OCI-LY7 (cell line): ENCODE measurements around the gene TBC1D8. TPM values are rescaled to one million over a fixed set of nuclear protein-coding genes. Genes with fewer than 3 reads are reported as not detected.

ENCODE experiments used
- BruUV-seq: library from RNA; stranded (reverse); fragments of 400-500 nt; replicated peaks from 2 replicates; lab custom pipeline; 2021; lab: Mats Ljungman, UMichigan
- CTCF ChIA-PET: fragments of 300-600 bp; sonication (Branson Sonifier 250); formaldehyde crosslinking; loops from one replicate; lab custom pipeline; 2022; ENCODE audit warnings: antibody characterized with exemption; ENCODE audit not compliant: unreplicated experiment; lab: Charles Lee
- POLR2A ChIA-PET: fragments of 300-600 bp; sonication (Branson Sonifier 250); formaldehyde crosslinking; loops from one replicate; lab custom pipeline; 2022; ENCODE audit warnings: antibody characterized with exemption; lab: Charles Lee
- DNase-seq: peaks from one replicate; pipeline ENCODE4 v3.0.0-alpha.2; 2015; ENCODE audit warnings: low spot score
- H2AFZ ChIP-seq: fragments of 200-600 bp; sonication (generic), shearing (Covaris generic); 2 replicates; pipeline ENCODE4 v1.6.1; 2014; ENCODE audit warnings: mild to moderate bottlenecking, antibody characterized with exemption, low read length, moderate library complexity
- H3K27ac ChIP-seq: fragments of 200-600 bp; sonication (generic); 2 replicates; pipeline ENCODE4 v1.5.1; 2014; ENCODE audit warnings: mixed run types, low read depth, mild to moderate bottlenecking, moderate library complexity, low read length, inconsistent platforms; ENCODE audit not compliant: poor library complexity, severe bottlenecking
- H3K36me3 ChIP-seq: fragments of 200-600 bp; sonication (generic); 2 replicates; pipeline ENCODE4 v1.6.1; 2014; ENCODE audit warnings: mild to moderate bottlenecking, antibody characterized with exemption, low read length, moderate library complexity, mixed read lengths; ENCODE audit not compliant: insufficient read depth
- H3K4me1 ChIP-seq: fragments of 200-600 bp; sonication (generic); 2 replicates; pipeline ENCODE4 v1.5.1; 2014; ENCODE audit warnings: mild to moderate bottlenecking, low read length; ENCODE audit not compliant: insufficient read depth, poor library complexity, severe bottlenecking
- H3K4me2 ChIP-seq: fragments of 200-600 bp; sonication (generic); 2 replicates; pipeline ENCODE4 v1.6.1; 2014; ENCODE audit warnings: mild to moderate bottlenecking, low read length
- H3K4me3 ChIP-seq: fragments of 200-600 bp; sonication (generic); 2 replicates; pipeline ENCODE4 v1.5.1; 2014; ENCODE audit warnings: mild to moderate bottlenecking, low read depth, low read length; ENCODE audit not compliant: poor library complexity, severe bottlenecking
- H3K79me2 ChIP-seq: fragments of 200-600 bp; sonication (generic); 2 replicates; pipeline ENCODE4 v1.6.1; 2016; ENCODE audit warnings: low read depth, mild to moderate bottlenecking, low read length, moderate library complexity, mixed read lengths; ENCODE audit not compliant: insufficient read depth
- H3K9me2 ChIP-seq: fragments of 200-600 bp; sonication (generic); 2 replicates; pipeline ENCODE4 v1.6.1; 2016; ENCODE audit warnings: mild to moderate bottlenecking, low read length, mixed read lengths; ENCODE audit not compliant: insufficient read depth
- H3K9me3 ChIP-seq: fragments of 200-600 bp; sonication (generic); 2 replicates; pipeline ENCODE4 v1.6.1; 2014; ENCODE audit warnings: mild to moderate bottlenecking, mixed run types, low read length, mixed read lengths
- H4K20me1 ChIP-seq: fragments of 200-600 bp; sonication (generic); 2 replicates; pipeline ENCODE4 v1.6.1; 2014; ENCODE audit warnings: mild to moderate bottlenecking, antibody characterized with exemption, low read length, moderate library complexity, mixed read lengths; ENCODE audit not compliant: insufficient read depth
- EZH2phosphoT487 ChIP-seq: fragments of 200-600 bp; sonication (generic); IDR thresholded peaks from 2 replicates; pipeline ENCODE4 v1.6.1; 2018; ENCODE audit warnings: low read depth, borderline replicate concordance, mild to moderate bottlenecking, mixed run types, antibody characterized with exemption, low read length, moderate library complexity, mixed read lengths
- intact Hi-C: fragments of 100-400 bp; cut with micrococcal nuclease; formaldehyde crosslinking; loops from one replicate; pipeline ENCODE4 v1.10.0; 2022; ENCODE audit not compliant: unreplicated experiment
- total RNA-seq, 2 experiments: library from RNA; depleted of rRNA in 1 of 2; stranded (reverse); fragments of >200 nt in 1 of 2; shearing (Covaris generic) in 1 of 2; gene quantifications; 2 replicates each; pipeline ENCODE4 v1.2.3, GENCODE V29; 2014 to 2022
- TF ChIP-seq, protein P1 (sequence below): fragments of 200-600 bp; sonication (generic); conservative IDR thresholded peaks from 2 replicates; pipeline ENCODE4 v1.5.1; 2014; ENCODE audit warnings: mild to moderate bottlenecking, antibody characterized with exemption, low read length, moderate library complexity, mixed read lengths

The TBC1D8 gene
- total RNA-seq, 2 experiments from 2014 or later = 0.22 to 0.49 TPM

DNA sequence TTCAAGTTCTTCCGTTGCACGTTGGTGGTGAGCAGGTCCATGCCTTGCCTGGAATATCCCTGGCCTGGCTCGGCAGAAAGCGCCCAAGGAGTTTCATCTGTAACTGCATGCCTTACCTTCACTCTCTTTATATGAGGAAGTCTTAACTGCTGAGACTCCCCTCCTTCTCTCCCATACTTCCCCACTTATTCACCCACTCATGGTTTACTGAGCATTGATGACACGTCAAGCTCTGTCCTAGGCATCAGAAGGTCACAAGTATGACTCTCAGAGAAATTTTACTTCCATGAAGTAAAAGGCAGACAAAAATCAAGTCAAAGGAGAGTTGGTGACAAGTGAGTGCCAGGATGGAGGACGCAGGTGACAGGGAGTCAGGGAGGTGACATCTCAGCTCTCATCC is 68.2 kb downstream of the TBC1D8 start:
- Histone ChIP-seq H3K36me3 (no peaks in the 10 kb centered on the region), H3K4me1 (no peaks in the 10 kb centered on the region), H3K4me3 (no peak overlapping the region), H3K79me2 (no peaks in the 10 kb centered on the region), H4K20me1 (no peaks in the 10 kb centered on the region), H3K4me2 (no peak overlapping the region), H3K27ac (no peak overlapping the region), H3K9me3 (no peaks in the 10 kb centered on the region), H2AFZ (no peak overlapping the region), H3K9me2 (no peaks in the 10 kb centered on the region)
- intact Hi-C loops = no loop called here
- no peak for DNase-seq
- ChIA-PET CTCF (no interaction called here), POLR2A (no interaction called here)
- no peak for TF ChIP-seq EZH2phosphoT487
- BruUV-seq = no TSS peak

DNA sequence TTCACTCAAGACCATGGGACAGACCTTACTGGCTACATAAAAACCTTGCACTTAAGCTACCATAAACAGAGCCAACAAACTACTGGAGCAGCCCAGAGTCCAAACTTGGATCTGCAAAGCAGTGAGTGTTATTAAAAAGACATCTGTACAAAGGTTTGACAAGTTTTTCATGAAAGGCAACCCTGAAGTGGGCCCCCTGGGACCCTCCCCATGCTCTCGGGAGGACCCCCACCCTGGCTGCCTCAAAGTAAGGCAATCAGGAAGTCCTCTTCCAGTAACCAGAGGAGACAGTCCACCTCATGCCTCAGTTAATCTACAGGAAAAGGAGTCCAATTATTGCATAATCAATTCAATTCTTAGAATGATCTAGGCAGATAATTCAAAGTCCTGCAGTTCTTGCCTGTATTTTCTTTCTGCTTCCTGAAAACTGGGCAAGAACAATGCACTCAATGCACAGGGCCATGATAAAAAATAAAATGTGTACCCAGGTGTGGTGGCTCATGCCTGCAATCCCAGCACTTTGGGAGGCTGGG is 69.7 kb downstream of the TBC1D8 start:
- Histone ChIP-seq H3K9me2 (no peaks in the 10 kb centered on the region), H3K79me2 (no peaks in the 10 kb centered on the region), H3K4me1 (no peaks in the 10 kb centered on the region), H4K20me1 (no peaks in the 10 kb centered on the region), H3K27ac (no peak overlapping the region), H3K4me3 (no peak overlapping the region), H3K36me3 (no peaks in the 10 kb centered on the region), H3K4me2 (no peak overlapping the region), H2AFZ (no peak overlapping the region), H3K9me3 (no peaks in the 10 kb centered on the region)
- TF ChIP-seq EZH2phosphoT487 = no peak
- TF ChIP-seq, protein P1, sequence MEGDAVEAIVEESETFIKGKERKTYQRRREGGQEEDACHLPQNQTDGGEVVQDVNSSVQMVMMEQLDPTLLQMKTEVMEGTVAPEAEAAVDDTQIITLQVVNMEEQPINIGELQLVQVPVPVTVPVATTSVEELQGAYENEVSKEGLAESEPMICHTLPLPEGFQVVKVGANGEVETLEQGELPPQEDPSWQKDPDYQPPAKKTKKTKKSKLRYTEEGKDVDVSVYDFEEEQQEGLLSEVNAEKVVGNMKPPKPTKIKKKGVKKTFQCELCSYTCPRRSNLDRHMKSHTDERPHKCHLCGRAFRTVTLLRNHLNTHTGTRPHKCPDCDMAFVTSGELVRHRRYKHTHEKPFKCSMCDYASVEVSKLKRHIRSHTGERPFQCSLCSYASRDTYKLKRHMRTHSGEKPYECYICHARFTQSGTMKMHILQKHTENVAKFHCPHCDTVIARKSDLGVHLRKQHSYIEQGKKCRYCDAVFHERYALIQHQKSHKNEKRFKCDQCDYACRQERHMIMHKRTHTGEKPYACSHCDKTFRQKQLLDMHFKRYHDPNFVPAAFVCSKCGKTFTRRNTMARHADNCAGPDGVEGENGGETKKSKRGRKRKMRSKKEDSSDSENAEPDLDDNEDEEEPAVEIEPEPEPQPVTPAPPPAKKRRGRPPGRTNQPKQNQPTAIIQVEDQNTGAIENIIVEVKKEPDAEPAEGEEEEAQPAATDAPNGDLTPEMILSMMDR = no peak
- CTCF ChIA-PET = no interaction called here
- POLR2A ChIA-PET = no interaction called here
- no TSS peak for BruUV-seq
- DNase-seq = no peak
- intact Hi-C loops = no loop called here

DNA sequence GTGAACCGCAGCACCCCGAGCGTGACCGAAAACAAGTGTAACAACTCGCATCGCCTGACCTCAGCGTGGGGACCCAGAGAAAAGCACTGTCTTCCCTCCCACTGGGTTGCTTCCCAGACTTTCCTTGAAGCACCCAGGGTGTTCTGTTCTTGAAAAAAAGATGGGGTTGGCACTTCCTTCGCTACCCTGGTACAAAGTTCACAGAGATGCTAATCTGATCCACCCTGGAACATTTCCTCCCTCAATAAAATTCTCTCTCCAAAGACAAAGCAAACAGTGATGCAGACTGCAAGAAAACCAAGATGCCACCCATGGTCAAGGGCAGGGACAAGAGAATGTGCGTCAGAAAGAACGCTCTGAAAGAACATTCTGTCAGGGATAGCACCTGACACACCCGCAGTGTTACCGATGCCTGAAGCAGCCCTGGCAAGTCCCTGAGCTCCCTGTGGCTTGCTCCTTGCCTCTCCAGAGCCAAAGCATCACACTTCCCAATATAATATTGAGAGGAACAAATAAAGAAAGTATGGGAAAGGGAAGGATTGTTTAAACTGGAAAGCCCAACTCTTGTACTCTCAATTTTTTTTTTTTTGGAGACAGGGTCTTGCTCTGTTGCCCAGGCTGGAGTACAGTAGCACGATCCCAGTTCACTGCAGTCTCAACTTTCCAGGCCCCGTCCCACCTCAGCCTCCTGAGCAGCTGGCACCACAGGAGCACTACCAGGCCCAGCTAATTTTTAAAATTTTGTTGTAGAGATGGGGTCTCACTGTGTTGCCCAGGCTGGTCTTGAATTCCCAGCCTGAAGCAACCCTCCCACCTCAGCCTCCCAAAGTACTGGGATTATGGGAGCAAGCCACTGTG is 70.7 kb downstream of the TBC1D8 start:
- no peak overlapping the region for H3K27ac ChIP-seq
- H2AFZ ChIP-seq = no peak overlapping the region
- POLR2A ChIA-PET = interaction anchor here (0.7 kb wide), 1 partner anchor 900 kb away, joined by 3 read pairs; no protein-coding TSS in a partner anchor
- no peaks in the 10 kb centered on the region for H3K36me3 ChIP-seq
- H3K4me2 ChIP-seq = no peak overlapping the region
- CTCF ChIA-PET = no interaction called here
- H3K4me3 ChIP-seq = no peak overlapping the region
- no peaks in the 10 kb centered on the region for H3K79me2 ChIP-seq
- no peak for DNase-seq
- no peaks in the 10 kb centered on the region for H3K9me2 ChIP-seq
- H3K9me3 ChIP-seq = no peaks in the 10 kb centered on the region
- TF ChIP-seq EZH2phosphoT487 = no peak
- TF ChIP-seq, protein P1 = no peak
- H4K20me1 ChIP-seq = no peaks in the 10 kb centered on the region
- H3K4me1 ChIP-seq = no peaks in the 10 kb centered on the region
- BruUV-seq = no TSS peak
- intact Hi-C loops = no loop called here
